ENCODE results near the gene SLC23A2.
A peak's percentile ranks its signal among the peaks of the same experiment; 100 is the strongest.

The SLC23A2 gene

GRCh38 chr20:4812641-4813075, 188.7 kb downstream of the SLC23A2 start:
- TF ChIP-seq LEF1 (IDR thresholded peaks at IDR 0.05; ENCODE audit: borderline replicate concordance) = no peak
- no peak for DNase-seq (ENCODE audit: extremely low spot score)
- POLR2A ChIA-PET = no interaction called here
- CTCF ChIA-PET = no interaction called here

- DNase-seq (ENCODE audit: extremely low spot score) = no peak
- POLR2A ChIA-PET = no interaction called here
- CTCF ChIA-PET = no interaction called here
- TF ChIP-seq ELF4 (IDR thresholded peaks at IDR 0.05) (no peak), SUZ12 (IDR thresholded peaks at IDR 0.05) (no peak), FOXK2 (IDR thresholded peaks at IDR 0.05) (no peak), TARDBP (IDR thresholded peaks at IDR 0.05) (no peak), CTBP1 (IDR thresholded peaks at IDR 0.05; ENCODE audit: borderline replicate concordance) (no peak), PKNOX1 (IDR thresholded peaks at IDR 0.05) (no peak), FOXA1 (IDR thresholded peaks at IDR 0.05) (no peak), L3MBTL2 (conservative IDR thresholded peaks at IDR 0.05) (no peak), ZNF384 (IDR thresholded peaks at IDR 0.05) (no peak), ARNT (IDR thresholded peaks at IDR 0.05) (no peak), LEF1 (IDR thresholded peaks at IDR 0.05; ENCODE audit: borderline replicate concordance) (no peak)
These were observed 189.1 kb downstream of the SLC23A2 start for GRCh38 chr20:4812216-4812615.

GRCh38 chr20:4811661-4812181, 189.6 kb downstream of the SLC23A2 start:
- TF ChIP-seq BHLHE40 (IDR thresholded peaks at IDR 0.05; ENCODE audit: borderline replicate concordance) (no peak), FOXM1 (IDR thresholded peaks at IDR 0.05; ENCODE audit: borderline replicate concordance) (no peak), SP1 (IDR thresholded peaks at IDR 0.05) (no peak), ELF4 (IDR thresholded peaks at IDR 0.05) (no peak), TARDBP (IDR thresholded peaks at IDR 0.05) (no peak), PKNOX1 (IDR thresholded peaks at IDR 0.05) (no peak), ZNF384 (IDR thresholded peaks at IDR 0.05) (no peak)
- DNase-seq (ENCODE audit: extremely low spot score) = no peak
- ChIA-PET CTCF (no interaction called here), POLR2A (no interaction called here)

- CTCF ChIA-PET = no interaction called here
- POLR2A ChIA-PET = no interaction called here
- TF ChIP-seq ZNF384 (IDR thresholded peaks at IDR 0.05) (no peak), SUZ12 (IDR thresholded peaks at IDR 0.05) (no peak), FOXM1 (IDR thresholded peaks at IDR 0.05; ENCODE audit: borderline replicate concordance) (no peak), LEF1 (IDR thresholded peaks at IDR 0.05; ENCODE audit: borderline replicate concordance) (no peak), HDGF (IDR thresholded peaks at IDR 0.05; ENCODE audit: borderline replicate concordance) (no peak), FOXA1 (IDR thresholded peaks at IDR 0.05) (no peak)
- no peak for DNase-seq (ENCODE audit: extremely low spot score)
These were observed 190.1 kb downstream of the SLC23A2 start for GRCh38 chr20:4811257-4811656.

GRCh38 chr20:4810426-4811019, 190.8 kb downstream of the SLC23A2 start:
- no peak for TF ChIP-seq CTBP1 (IDR thresholded peaks at IDR 0.05; ENCODE audit: borderline replicate concordance)
- TF ChIP-seq BHLHE40 (IDR thresholded peaks at IDR 0.05; ENCODE audit: borderline replicate concordance) = no peak
- no peak for TF ChIP-seq TARDBP (IDR thresholded peaks at IDR 0.05)
- CTCF ChIA-PET = no interaction called here
- no peak for DNase-seq (ENCODE audit: extremely low spot score)
- POLR2A ChIA-PET = no interaction called here

GRCh38 chr20:4809707-4810106, 191.6 kb downstream of the SLC23A2 start:
- ChIA-PET POLR2A (no interaction called here), CTCF (no interaction called here)
- TF ChIP-seq PKNOX1 (IDR thresholded peaks at IDR 0.05) = peak; percentile 28; the same call in 1 of the 2 replicates
- TF ChIP-seq HDGF (IDR thresholded peaks at IDR 0.05; ENCODE audit: borderline replicate concordance) = no peak
- DNase-seq (ENCODE audit: extremely low spot score) = no peak

GRCh38 chr20:4808872-4809271, 192.4 kb downstream of the SLC23A2 start:
- TF ChIP-seq FOXA1 (IDR thresholded peaks at IDR 0.05) (no peak), FOXK2 (IDR thresholded peaks at IDR 0.05) (no peak), BHLHE40 (IDR thresholded peaks at IDR 0.05; ENCODE audit: borderline replicate concordance) (no peak), ZNF384 (IDR thresholded peaks at IDR 0.05) (no peak), ELF4 (IDR thresholded peaks at IDR 0.05) (no peak), NFRKB (IDR thresholded peaks at IDR 0.05) (no peak), ARNT (IDR thresholded peaks at IDR 0.05) (no peak), LEF1 (IDR thresholded peaks at IDR 0.05; ENCODE audit: borderline replicate concordance) (no peak), FOXM1 (IDR thresholded peaks at IDR 0.05; ENCODE audit: borderline replicate concordance) (no peak), SUZ12 (IDR thresholded peaks at IDR 0.05) (no peak), SP1 (IDR thresholded peaks at IDR 0.05) (no peak), CTBP1 (IDR thresholded peaks at IDR 0.05; ENCODE audit: borderline replicate concordance) (no peak), PKNOX1 (IDR thresholded peaks at IDR 0.05) (no peak), TARDBP (IDR thresholded peaks at IDR 0.05) (no peak), L3MBTL2 (conservative IDR thresholded peaks at IDR 0.05) (no peak)
- POLR2A ChIA-PET = no interaction called here
- CTCF ChIA-PET = no interaction called here
- no peak for DNase-seq (ENCODE audit: extremely low spot score)
